SK-N-SH treated with all-trans-retinoic acid at 6 μM for 48 hours (cell line): ENCODE data around the gene C7orf57.
"Not testable (repeated sequence)": the region's sequence is repeated elsewhere in the genome, so short reads cannot be mapped to it uniquely, and the experiment has no call there.

ENCODE experiments used
- ATAC-seq: fragments of 200-7000 bp; cut with Tn5 transposase; 3 replicates; pipeline ENCODE4 v1.9.1; 2020; ENCODE audit warnings: mild to moderate bottlenecking, moderate library complexity
- ARNTL ChIP-seq: fragments of 450-650 bp; formaldehyde crosslinking; IDR thresholded peaks from 2 replicates; pipeline ENCODE4 v1.5.0; 2020; ENCODE audit warnings: low read depth, mild to moderate bottlenecking, moderate library complexity, borderline replicate concordance
- BACH2 ChIP-seq: fragments of 250-450 bp; sonication (Bioruptor Pico); IDR thresholded peaks from 2 replicates; pipeline ENCODE4 v1.9.0; 2021; ENCODE audit warnings: mild to moderate bottlenecking, borderline replicate concordance
- CSDC2 ChIP-seq: fragments of 250-450 bp; sonication (Bioruptor Pico); IDR thresholded peaks from 2 replicates; pipeline ENCODE4 v1.5.0; 2020; ENCODE audit warnings: mild to moderate bottlenecking, moderate library complexity
- ESRRG ChIP-seq: fragments of 250-450 bp; sonication (Bioruptor Pico); IDR thresholded peaks from 2 replicates; pipeline ENCODE4 v1.6.1; 2021; ENCODE audit warnings: mild to moderate bottlenecking
- GLIS3 ChIP-seq: fragments of 250-450 bp; sonication (Bioruptor Pico); IDR thresholded peaks from 2 replicates; pipeline ENCODE4 v1.5.0; 2020; ENCODE audit warnings: mild to moderate bottlenecking, moderate library complexity
- ISL1 ChIP-seq: fragments of 250-450 bp; sonication (Bioruptor Pico); IDR thresholded peaks from 2 replicates; pipeline ENCODE4 v2.1.2; 2022; ENCODE audit warnings: mild to moderate bottlenecking, moderate library complexity
- OSR1 ChIP-seq: fragments of 250-450 bp; sonication (Bioruptor Pico); IDR thresholded peaks from 2 replicates; pipeline ENCODE4 v1.8.0; 2022; ENCODE audit warnings: moderate library complexity, mild to moderate bottlenecking, inconsistent platforms
- POU6F1 ChIP-seq: fragments of 250-450 bp; sonication (Bioruptor Pico); IDR thresholded peaks from 2 replicates; pipeline ENCODE4 v1.8.0; 2021; ENCODE audit warnings: low read depth, mild to moderate bottlenecking, moderate library complexity, borderline replicate concordance
- RARB ChIP-seq: fragments of 250-450 bp; sonication (Bioruptor Pico); IDR thresholded peaks from 2 replicates; pipeline ENCODE4 v1.8.0; 2021; ENCODE audit warnings: mild to moderate bottlenecking, moderate library complexity
- SNAI2 ChIP-seq: fragments of 250-450 bp; sonication (Bioruptor Pico); IDR thresholded peaks from 2 replicates; pipeline ENCODE4 v1.5.0; 2020; ENCODE audit warnings: mild to moderate bottlenecking, moderate library complexity
- TOX ChIP-seq: fragments of 250-450 bp; sonication (Bioruptor Pico); IDR thresholded peaks from 2 replicates; pipeline ENCODE4 v1.8.0; 2021; ENCODE audit warnings: mild to moderate bottlenecking, moderate library complexity, borderline replicate concordance
- ZFP3 ChIP-seq: fragments of 250-450 bp; sonication (Bioruptor Pico); IDR thresholded peaks from 2 replicates; pipeline ENCODE4 v1.5.0; 2020; ENCODE audit warnings: mild to moderate bottlenecking, moderate library complexity
- ZFP30 ChIP-seq: fragments of 450-650 bp; formaldehyde crosslinking; IDR thresholded peaks from 2 replicates; pipeline ENCODE4 v1.5.0; 2022; ENCODE audit warnings: mild to moderate bottlenecking, moderate library complexity
- ZNF565 ChIP-seq: fragments of 450-650 bp; formaldehyde crosslinking; conservative IDR thresholded peaks from 2 replicates; pipeline ENCODE4 v1.5.0; 2020; ENCODE audit warnings: low read depth, mild to moderate bottlenecking, moderate library complexity
- ZNF70 ChIP-seq: fragments of 450-650 bp; formaldehyde crosslinking; IDR thresholded peaks from 2 replicates; pipeline ENCODE4 v1.5.0; 2020; ENCODE audit warnings: mild to moderate bottlenecking, moderate library complexity
- ZNF8 ChIP-seq: fragments of 450-650 bp; formaldehyde crosslinking; IDR thresholded peaks from 2 replicates; pipeline ENCODE4 v1.5.0; 2020; ENCODE audit warnings: mild to moderate bottlenecking, moderate library complexity
- TF ChIP-seq, protein P1 (sequence below): fragments of 250-450 bp; sonication (Bioruptor Pico); IDR thresholded peaks from 2 replicates; pipeline ENCODE4 v1.5.0; 2020; ENCODE audit warnings: mild to moderate bottlenecking, moderate library complexity
- TF ChIP-seq, protein P2 (sequence below): fragments of 250-450 bp; sonication (Bioruptor Pico); IDR thresholded peaks from 2 replicates; pipeline ENCODE4 v1.5.1; 2020; ENCODE audit warnings: low read depth, mild to moderate bottlenecking, moderate library complexity
- TF ChIP-seq, protein P3 (sequence below): fragments of 250-450 bp; sonication (Bioruptor Pico); IDR thresholded peaks from 2 replicates; pipeline ENCODE4 v1.8.0; 2020; ENCODE audit warnings: mild to moderate bottlenecking, moderate library complexity, borderline replicate concordance

The C7orf57 gene

GRCh38 chr7:47991741-47992311 is 43.5 kb upstream of the C7orf57 start (continued):
- TF ChIP-seq, protein P1, sequence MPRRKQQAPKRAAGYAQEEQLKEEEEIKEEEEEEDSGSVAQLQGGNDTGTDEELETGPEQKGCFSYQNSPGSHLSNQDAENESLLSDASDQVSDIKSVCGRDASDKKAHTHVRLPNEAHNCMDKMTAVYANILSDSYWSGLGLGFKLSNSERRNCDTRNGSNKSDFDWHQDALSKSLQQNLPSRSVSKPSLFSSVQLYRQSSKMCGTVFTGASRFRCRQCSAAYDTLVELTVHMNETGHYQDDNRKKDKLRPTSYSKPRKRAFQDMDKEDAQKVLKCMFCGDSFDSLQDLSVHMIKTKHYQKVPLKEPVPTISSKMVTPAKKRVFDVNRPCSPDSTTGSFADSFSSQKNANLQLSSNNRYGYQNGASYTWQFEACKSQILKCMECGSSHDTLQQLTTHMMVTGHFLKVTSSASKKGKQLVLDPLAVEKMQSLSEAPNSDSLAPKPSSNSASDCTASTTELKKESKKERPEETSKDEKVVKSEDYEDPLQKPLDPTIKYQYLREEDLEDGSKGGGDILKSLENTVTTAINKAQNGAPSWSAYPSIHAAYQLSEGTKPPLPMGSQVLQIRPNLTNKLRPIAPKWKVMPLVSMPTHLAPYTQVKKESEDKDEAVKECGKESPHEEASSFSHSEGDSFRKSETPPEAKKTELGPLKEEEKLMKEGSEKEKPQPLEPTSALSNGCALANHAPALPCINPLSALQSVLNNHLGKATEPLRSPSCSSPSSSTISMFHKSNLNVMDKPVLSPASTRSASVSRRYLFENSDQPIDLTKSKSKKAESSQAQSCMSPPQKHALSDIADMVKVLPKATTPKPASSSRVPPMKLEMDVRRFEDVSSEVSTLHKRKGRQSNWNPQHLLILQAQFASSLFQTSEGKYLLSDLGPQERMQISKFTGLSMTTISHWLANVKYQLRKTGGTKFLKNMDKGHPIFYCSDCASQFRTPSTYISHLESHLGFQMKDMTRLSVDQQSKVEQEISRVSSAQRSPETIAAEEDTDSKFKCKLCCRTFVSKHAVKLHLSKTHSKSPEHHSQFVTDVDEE (CRISPR knock-in tag), result no peak

DNA sequence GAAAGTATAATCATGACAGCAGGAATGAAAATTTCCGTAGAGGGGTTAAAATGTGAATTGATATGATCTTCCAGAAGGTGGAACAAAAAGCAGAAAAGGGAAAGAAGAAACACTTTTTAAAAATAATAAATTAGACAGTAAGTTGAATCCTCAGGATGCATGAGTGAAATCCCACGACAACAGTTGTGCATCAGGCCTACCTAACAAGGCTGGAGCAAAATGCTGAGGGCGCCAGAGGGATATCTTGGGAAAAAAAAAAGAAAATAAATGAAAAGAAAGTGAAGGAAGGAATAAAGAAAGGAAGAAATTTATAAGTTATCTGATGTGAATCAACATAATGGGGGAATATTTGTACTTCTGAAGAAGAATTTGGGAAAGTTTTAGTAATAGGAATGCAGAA is 42.9 kb upstream of the C7orf57 start:
- no peak; the same call in 2 of the 3 replicates for ATAC-seq

DNA sequence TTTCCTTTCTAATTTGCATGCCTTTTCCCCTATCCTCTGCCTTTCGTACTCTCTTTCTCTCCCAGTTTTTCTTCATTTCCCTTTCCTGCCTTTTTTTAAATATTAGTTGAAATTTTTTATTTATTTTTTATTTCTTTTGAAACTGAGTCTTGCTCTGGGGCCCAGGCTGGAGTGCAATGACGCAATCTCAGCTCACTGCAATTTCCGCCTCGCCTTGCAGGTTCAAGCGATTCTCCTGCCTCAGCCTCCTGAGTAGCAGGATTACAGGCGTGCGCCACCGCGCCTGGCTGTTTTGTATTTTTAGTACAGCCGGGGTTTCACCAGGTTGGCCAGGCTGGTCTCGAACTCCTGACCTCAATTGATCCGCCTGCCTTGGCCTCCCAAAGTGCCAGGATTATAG is 35.9 kb upstream of the C7orf57 start:
- no peak for ATAC-seq
- TF ChIP-seq ESRRG (CRISPR knock-in tag) (no peak), POU6F1 (CRISPR knock-in tag) (no peak), GLIS3 (CRISPR knock-in tag) (no peak), ZFP30 (no peak), ZNF565 (CRISPR knock-in tag) (no peak), OSR1 (CRISPR knock-in tag) (no peak), SNAI2 (CRISPR knock-in tag) (no peak), ISL1 (no peak), BACH2 (no peak), ZFP3 (CRISPR knock-in tag) (no peak), ARNTL (CRISPR knock-in tag) (no peak), CSDC2 (CRISPR knock-in tag) (no peak), ZNF70 (CRISPR knock-in tag) (no peak), RARB (CRISPR knock-in tag) (no peak)
- TF ChIP-seq, protein P2, sequence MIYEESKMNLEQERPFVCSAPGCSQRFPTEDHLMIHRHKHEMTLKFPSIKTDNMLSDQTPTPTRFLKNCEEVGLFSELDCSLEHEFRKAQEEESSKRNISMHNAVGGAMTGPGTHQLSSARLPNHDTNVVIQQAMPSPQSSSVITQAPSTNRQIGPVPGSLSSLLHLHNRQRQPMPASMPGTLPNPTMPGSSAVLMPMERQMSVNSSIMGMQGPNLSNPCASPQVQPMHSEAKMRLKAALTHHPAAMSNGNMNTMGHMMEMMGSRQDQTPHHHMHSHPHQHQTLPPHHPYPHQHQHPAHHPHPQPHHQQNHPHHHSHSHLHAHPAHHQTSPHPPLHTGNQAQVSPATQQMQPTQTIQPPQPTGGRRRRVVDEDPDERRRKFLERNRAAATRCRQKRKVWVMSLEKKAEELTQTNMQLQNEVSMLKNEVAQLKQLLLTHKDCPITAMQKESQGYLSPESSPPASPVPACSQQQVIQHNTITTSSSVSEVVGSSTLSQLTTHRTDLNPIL (CRISPR knock-in tag), result no peak
- TF ChIP-seq, protein P1 (CRISPR knock-in tag), result no peak
- TF ChIP-seq, protein P3, sequence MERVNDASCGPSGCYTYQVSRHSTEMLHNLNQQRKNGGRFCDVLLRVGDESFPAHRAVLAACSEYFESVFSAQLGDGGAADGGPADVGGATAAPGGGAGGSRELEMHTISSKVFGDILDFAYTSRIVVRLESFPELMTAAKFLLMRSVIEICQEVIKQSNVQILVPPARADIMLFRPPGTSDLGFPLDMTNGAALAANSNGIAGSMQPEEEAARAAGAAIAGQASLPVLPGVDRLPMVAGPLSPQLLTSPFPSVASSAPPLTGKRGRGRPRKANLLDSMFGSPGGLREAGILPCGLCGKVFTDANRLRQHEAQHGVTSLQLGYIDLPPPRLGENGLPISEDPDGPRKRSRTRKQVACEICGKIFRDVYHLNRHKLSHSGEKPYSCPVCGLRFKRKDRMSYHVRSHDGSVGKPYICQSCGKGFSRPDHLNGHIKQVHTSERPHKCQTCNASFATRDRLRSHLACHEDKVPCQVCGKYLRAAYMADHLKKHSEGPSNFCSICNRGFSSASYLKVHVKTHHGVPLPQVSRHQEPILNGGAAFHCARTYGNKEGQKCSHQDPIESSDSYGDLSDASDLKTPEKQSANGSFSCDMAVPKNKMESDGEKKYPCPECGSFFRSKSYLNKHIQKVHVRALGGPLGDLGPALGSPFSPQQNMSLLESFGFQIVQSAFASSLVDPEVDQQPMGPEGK, result no peak

More for the DNA sequence above, 42.9 kb upstream of the C7orf57 start:
- no peak for TF ChIP-seq ZNF8 (CRISPR knock-in tag)
- TF ChIP-seq TOX, result no peak

GRCh38 chr7:48000164-48000563 is 35.2 kb upstream of the C7orf57 start:
- ATAC-seq, result not testable (repeated sequence)
